WTC11 (cell line): ENCODE data around the gene CA5B.

Experiments used
- ARID4B ChIP-seq: sonication (generic); formaldehyde crosslinking; IDR thresholded peaks from 2 replicates; pipeline ENCODE4 v1.8.0; 2023; ENCODE audit warnings: missing genetic modification reagents, mild to moderate bottlenecking, borderline replicate concordance
- CTCF ChIP-seq: fragments of 200-600 bp; IDR thresholded peaks from 2 replicates; pipeline ENCODE4 v1.8.0; 2022; ENCODE audit warnings: antibody characterized with exemption
- ETV6 ChIP-seq: sonication (generic); formaldehyde crosslinking; IDR thresholded peaks from 2 replicates; pipeline ENCODE4 v1.8.1; 2022; ENCODE audit warnings: mild to moderate bottlenecking, missing genetic modification reagents
- HMGXB4 ChIP-seq: sonication (generic); formaldehyde crosslinking; IDR thresholded peaks from 2 replicates; pipeline ENCODE4 v1.8.1; 2023; ENCODE audit warnings: mild to moderate bottlenecking, moderate library complexity, missing genetic modification reagents
- KAT7 ChIP-seq: sonication (generic); formaldehyde crosslinking; IDR thresholded peaks from 2 replicates; pipeline ENCODE4 v1.8.1; 2023; ENCODE audit warnings: missing genetic modification reagents, mild to moderate bottlenecking, borderline replicate concordance
- MAX ChIP-seq: sonication (generic); formaldehyde crosslinking; IDR thresholded peaks from 2 replicates; pipeline ENCODE4 v1.8.0; 2022; ENCODE audit warnings: mild to moderate bottlenecking, missing genetic modification reagents
- MLX ChIP-seq: sonication (generic); formaldehyde crosslinking; IDR thresholded peaks from 2 replicates; pipeline ENCODE4 v1.8.1; 2023; ENCODE audit warnings: mild to moderate bottlenecking, missing genetic modification reagents, moderate library complexity
- NFYB ChIP-seq: sonication (generic); formaldehyde crosslinking; conservative IDR thresholded peaks from 2 replicates; pipeline ENCODE4 v1.8.0; 2022; ENCODE audit warnings: low read depth, missing genetic modification reagents
- USF2 ChIP-seq: sonication (generic); formaldehyde crosslinking; IDR thresholded peaks from 2 replicates; pipeline ENCODE4 v1.8.1; 2023; ENCODE audit warnings: mild to moderate bottlenecking, missing genetic modification reagents, moderate library complexity

GRCh38 chrX:15724911-15725310 is 13.2 kb upstream of the CA5B start:
- TF ChIP-seq CTCF (no peak), ETV6 (no peak), USF2 (no peak), MAX (CRISPR knock-in tag) (no peak), HMGXB4 (CRISPR knock-in tag) (no peak), NFYB (CRISPR knock-in tag) (no peak), ARID4B (CRISPR knock-in tag) (no peak), KAT7 (CRISPR knock-in tag) (no peak), MLX (CRISPR knock-in tag) (no peak)
